KMS-11 (cell line): Measurements from ENCODE around the gene INPP5A.

ENCODE experiments used
- H2AFZ ChIP-seq: fragments of 200-600 bp; sonication (generic); 2 replicates; pipeline ENCODE4 v1.6.1; 2016; ENCODE audit warnings: antibody characterized with exemption, mixed run types, low read depth
- H3K27ac ChIP-seq: fragments of 200-600 bp; sonication (generic); 2 replicates; pipeline ENCODE4 v1.6.1; 2016; ENCODE audit warnings: mild to moderate bottlenecking, mixed run types
- H3K27me3 ChIP-seq: fragments of 200-600 bp; sonication (generic); 2 replicates; pipeline ENCODE4 v1.6.1; 2017; ENCODE audit warnings: mild to moderate bottlenecking, low read depth, mixed run types, moderate library complexity; ENCODE audit not compliant: insufficient read depth
- H3K36me3 ChIP-seq: fragments of 200-600 bp; sonication (generic); 2 replicates; pipeline ENCODE4 v1.6.1; 2017; ENCODE audit warnings: mild to moderate bottlenecking, mixed run types; ENCODE audit not compliant: insufficient read depth
- H3K4me1 ChIP-seq: fragments of 200-600 bp; sonication (generic); 2 replicates; pipeline ENCODE4 v1.6.1; 2016; ENCODE audit warnings: mild to moderate bottlenecking, low read depth, mixed run types; ENCODE audit not compliant: poor library complexity, severe bottlenecking
- H3K4me2 ChIP-seq: fragments of 200-600 bp; sonication (generic); 2 replicates; pipeline ENCODE4 v1.7.0; 2016; ENCODE audit warnings: mild to moderate bottlenecking, mixed run types
- H3K4me3 ChIP-seq: fragments of 200-600 bp; sonication (generic); IDR thresholded peaks from 2 replicates; pipeline ENCODE4 v1.6.1; 2017; ENCODE audit warnings: low read depth, low read length, mixed read lengths; ENCODE audit not compliant: insufficient read depth
- H3K79me2 ChIP-seq: fragments of 200-600 bp; sonication (generic); 2 replicates; pipeline ENCODE4 v1.6.1; 2016; ENCODE audit warnings: low read depth, mixed run types; ENCODE audit not compliant: insufficient read depth
- H3K9ac ChIP-seq: fragments of 200-600 bp; sonication (generic); 2 replicates; pipeline ENCODE4 v1.6.1; 2016; ENCODE audit warnings: mild to moderate bottlenecking, mixed run types
- H4K20me1 ChIP-seq: fragments of 200-600 bp; sonication (generic); 2 replicates; pipeline ENCODE4 v1.6.1; 2016; ENCODE audit warnings: mild to moderate bottlenecking, mixed run types; ENCODE audit not compliant: insufficient read depth
- CTCF ChIP-seq: fragments of 200-600 bp; sonication (generic); conservative IDR thresholded peaks from 2 replicates; pipeline ENCODE4 v1.6.1; 2017; ENCODE audit warnings: low read depth, mild to moderate bottlenecking, antibody characterized with exemption, low read length, moderate library complexity, mixed read lengths

The INPP5A gene

GRCh38 chr10:132726194-132726593 lies 188.6 kb downstream of the INPP5A start:
- H3K27ac ChIP-seq = no peak overlapping the region
- H2AFZ ChIP-seq = no peak overlapping the region
- H3K36me3 ChIP-seq = no peaks in the 10 kb centered on the region
- no peak overlapping the region for H3K4me2 ChIP-seq
- H3K9ac ChIP-seq = no peak overlapping the region
- H3K4me1 ChIP-seq = no peaks in the 10 kb centered on the region
- no peak for TF ChIP-seq CTCF
- no peaks in the 10 kb centered on the region for H4K20me1 ChIP-seq
- H3K4me3 ChIP-seq = no peak overlapping the region
- no peaks in the 10 kb centered on the region for H3K79me2 ChIP-seq
- no peaks in the 10 kb centered on the region for H3K27me3 ChIP-seq

- Histone ChIP-seq H2AFZ (no peak overlapping the region), H3K27me3 (no peaks in the 10 kb centered on the region), H3K4me2 (no peak overlapping the region), H4K20me1 (no peaks in the 10 kb centered on the region), H3K9ac (no peak overlapping the region), H3K36me3 (no peaks in the 10 kb centered on the region), H3K27ac (no peak overlapping the region), H3K4me1 (no peaks in the 10 kb centered on the region), H3K4me3 (no peak overlapping the region), H3K79me2 (no peaks in the 10 kb centered on the region)
- TF ChIP-seq CTCF = no peak
Observed at GRCh38 chr10:132726951-132727350, 189.4 kb downstream of the INPP5A start.

- Histone ChIP-seq H3K4me3 (no peak overlapping the region), H4K20me1 (no peaks in the 10 kb centered on the region), H3K27me3 (no peaks in the 10 kb centered on the region), H2AFZ (no peak overlapping the region), H3K4me2 (no peak overlapping the region), H3K27ac (no peak overlapping the region), H3K9ac (no peak overlapping the region), H3K79me2 (no peaks in the 10 kb centered on the region), H3K4me1 (no peaks in the 10 kb centered on the region), H3K36me3 (no peaks in the 10 kb centered on the region)
- TF ChIP-seq CTCF = no peak
Observed at GRCh38 chr10:132727411-132727810, 189.8 kb downstream of the INPP5A start.

GRCh38 chr10:132728321-132728720 lies 190.7 kb downstream of the INPP5A start:
- Histone ChIP-seq H3K27me3 (no peaks in the 10 kb centered on the region), H3K4me3 (no peak overlapping the region), H3K4me1 (no peaks in the 10 kb centered on the region), H3K36me3 (no peaks in the 10 kb centered on the region), H3K9ac (no peak overlapping the region), H3K79me2 (no peaks in the 10 kb centered on the region), H2AFZ (no peak overlapping the region), H3K27ac (no peak overlapping the region), H4K20me1 (no peaks in the 10 kb centered on the region), H3K4me2 (no peak overlapping the region)
- no peak for TF ChIP-seq CTCF

- Histone ChIP-seq H3K9ac (no peak overlapping the region), H3K36me3 (no peaks in the 10 kb centered on the region), H3K4me2 (no peak overlapping the region), H3K27ac (no peak overlapping the region), H4K20me1 (no peaks in the 10 kb centered on the region), H3K4me1 (no peaks in the 10 kb centered on the region), H3K79me2 (no peaks in the 10 kb centered on the region), H2AFZ (no peak overlapping the region), H3K4me3 (no peak overlapping the region), H3K27me3 (no peaks in the 10 kb centered on the region)
- TF ChIP-seq CTCF = no peak
Observed at GRCh38 chr10:132728741-132729140, 191.2 kb downstream of the INPP5A start.
